ENCODE data around the gene WWC1. TPM values are rescaled to one million over a fixed set of nuclear protein-coding genes. Genes with fewer than 3 reads are reported as not detected.

Gene WWC1
- total RNA-seq, 1 experiment from 2014 or later, result 97.7 TPM

DNA sequence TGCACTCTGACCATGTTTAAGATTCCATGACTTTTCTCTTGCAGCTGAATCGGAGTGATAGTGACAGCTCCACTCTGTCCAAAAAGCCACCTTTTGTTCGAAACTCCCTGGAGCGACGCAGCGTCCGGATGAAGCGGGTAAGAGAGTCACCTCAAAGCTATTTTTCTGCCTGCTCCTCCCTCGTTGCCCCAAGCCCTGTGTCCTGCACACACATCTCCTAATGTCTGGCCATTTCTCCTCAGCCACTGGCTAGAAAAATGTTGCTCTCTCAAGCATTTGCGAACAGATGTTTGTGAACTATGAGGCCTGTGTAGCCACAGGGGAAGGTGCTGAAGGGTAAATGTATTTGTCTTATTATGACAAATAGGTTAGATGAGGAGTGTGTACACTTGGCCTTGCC lies 169.2 kb downstream of the WWC1 start:
- CTCF ChIA-PET, result no interaction called here
- no peak for DNase-seq
- POLR2A ChIA-PET (ENCODE audit: unreplicated experiment), result no interaction called here
- no peaks in the 10 kb centered on the region for H3K9me2 ChIP-seq (ENCODE audit: insufficient read depth)
- no peak overlapping the region for H2AFZ ChIP-seq
- no TSS peak for BruUV-seq (replicated peaks)
- H3K4me1 ChIP-seq (replicated peaks; ENCODE audit: insufficient read depth), result no peaks in the 10 kb centered on the region
- H3K27ac ChIP-seq, result no peak overlapping the region
- no peaks in the 10 kb centered on the region for H3K27me3 ChIP-seq (ENCODE audit: insufficient read depth, low read depth)
- no peaks in the 10 kb centered on the region for H3K9me3 ChIP-seq (ENCODE audit: insufficient read depth, low read depth)
- TF ChIP-seq EZH2 (IDR thresholded peaks at IDR 0.05; ENCODE audit: low read depth), result no peak
- TF ChIP-seq, protein P1, sequence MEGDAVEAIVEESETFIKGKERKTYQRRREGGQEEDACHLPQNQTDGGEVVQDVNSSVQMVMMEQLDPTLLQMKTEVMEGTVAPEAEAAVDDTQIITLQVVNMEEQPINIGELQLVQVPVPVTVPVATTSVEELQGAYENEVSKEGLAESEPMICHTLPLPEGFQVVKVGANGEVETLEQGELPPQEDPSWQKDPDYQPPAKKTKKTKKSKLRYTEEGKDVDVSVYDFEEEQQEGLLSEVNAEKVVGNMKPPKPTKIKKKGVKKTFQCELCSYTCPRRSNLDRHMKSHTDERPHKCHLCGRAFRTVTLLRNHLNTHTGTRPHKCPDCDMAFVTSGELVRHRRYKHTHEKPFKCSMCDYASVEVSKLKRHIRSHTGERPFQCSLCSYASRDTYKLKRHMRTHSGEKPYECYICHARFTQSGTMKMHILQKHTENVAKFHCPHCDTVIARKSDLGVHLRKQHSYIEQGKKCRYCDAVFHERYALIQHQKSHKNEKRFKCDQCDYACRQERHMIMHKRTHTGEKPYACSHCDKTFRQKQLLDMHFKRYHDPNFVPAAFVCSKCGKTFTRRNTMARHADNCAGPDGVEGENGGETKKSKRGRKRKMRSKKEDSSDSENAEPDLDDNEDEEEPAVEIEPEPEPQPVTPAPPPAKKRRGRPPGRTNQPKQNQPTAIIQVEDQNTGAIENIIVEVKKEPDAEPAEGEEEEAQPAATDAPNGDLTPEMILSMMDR (conservative IDR thresholded peaks at IDR 0.05), result no peak
- H3K36me3 ChIP-seq (ENCODE audit: low read depth), result peaks cover 23% of the 10 kb centered on the region; the same call in 1 of the 2 replicates
- H3K79me2 ChIP-seq (ENCODE audit: low read depth), result no peaks in the 10 kb centered on the region
- no peaks in the 10 kb centered on the region; the same call in 1 of the 2 replicates for H3F3A ChIP-seq (ENCODE audit: insufficient read depth, low read depth)
- H3K4me2 ChIP-seq, result no peak overlapping the region
- intact Hi-C loops (cut with micrococcal nuclease; ENCODE audit: unreplicated experiment), result no loop called here
- no peaks in the 10 kb centered on the region for H4K20me1 ChIP-seq (ENCODE audit: insufficient read depth)
- no peak overlapping the region for H3K4me3 ChIP-seq

DNA sequence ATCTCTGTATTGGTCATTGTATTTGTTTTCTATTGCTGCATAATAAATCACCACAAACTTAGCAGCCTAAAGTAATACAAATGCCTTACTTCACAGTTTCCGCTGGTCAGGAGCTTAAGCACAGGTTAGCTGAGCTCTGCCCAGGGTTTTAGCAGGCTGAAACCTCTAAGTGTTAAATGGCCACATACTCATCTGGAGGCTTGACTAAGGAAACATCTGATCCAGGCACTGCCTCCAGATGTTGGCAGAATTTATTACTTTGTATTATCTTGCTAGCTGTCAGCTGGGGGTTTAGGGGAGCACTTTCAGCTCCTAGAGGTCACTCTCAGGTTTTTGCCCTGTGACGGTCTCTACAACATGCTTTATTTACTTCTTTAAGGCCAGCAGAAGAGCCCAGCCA lies 171.6 kb downstream of the WWC1 start:
- Histone ChIP-seq H3K4me3 (no peak overlapping the region), H3F3A (ENCODE audit: insufficient read depth, low read depth) (no peaks in the 10 kb centered on the region; the same call in 1 of the 2 replicates), H3K4me1 (replicated peaks; ENCODE audit: insufficient read depth) (no peaks in the 10 kb centered on the region), H3K79me2 (ENCODE audit: low read depth) (no peaks in the 10 kb centered on the region), H3K4me2 (no peak overlapping the region), H3K27me3 (ENCODE audit: insufficient read depth, low read depth) (no peaks in the 10 kb centered on the region), H4K20me1 (ENCODE audit: insufficient read depth) (no peaks in the 10 kb centered on the region), H3K36me3 (ENCODE audit: low read depth) (peaks cover 2% of the 10 kb centered on the region; the same call in 1 of the 2 replicates), H2AFZ (no peak overlapping the region), H3K27ac (no peak overlapping the region), H3K9me2 (ENCODE audit: insufficient read depth) (no peaks in the 10 kb centered on the region), H3K9me3 (ENCODE audit: insufficient read depth, low read depth) (no peaks in the 10 kb centered on the region)
- POLR2A ChIA-PET (ENCODE audit: unreplicated experiment), result interaction anchor here (0.6 kb wide), 1 partner anchor 53 kb away, joined by 4 read pairs; no protein-coding TSS in a partner anchor
- BruUV-seq (replicated peaks), result no TSS peak
- DNase-seq, result no peak
- CTCF ChIA-PET, result interaction anchor here (0.5 kb wide), 1 partner anchor 21 kb away, joined by 7 read pairs; no protein-coding TSS in a partner anchor
- intact Hi-C loops (cut with micrococcal nuclease; ENCODE audit: unreplicated experiment), result no loop called here
- no peak for TF ChIP-seq EZH2 (IDR thresholded peaks at IDR 0.05; ENCODE audit: low read depth)
- TF ChIP-seq, protein P1 (conservative IDR thresholded peaks at IDR 0.05), result no peak

DNA sequence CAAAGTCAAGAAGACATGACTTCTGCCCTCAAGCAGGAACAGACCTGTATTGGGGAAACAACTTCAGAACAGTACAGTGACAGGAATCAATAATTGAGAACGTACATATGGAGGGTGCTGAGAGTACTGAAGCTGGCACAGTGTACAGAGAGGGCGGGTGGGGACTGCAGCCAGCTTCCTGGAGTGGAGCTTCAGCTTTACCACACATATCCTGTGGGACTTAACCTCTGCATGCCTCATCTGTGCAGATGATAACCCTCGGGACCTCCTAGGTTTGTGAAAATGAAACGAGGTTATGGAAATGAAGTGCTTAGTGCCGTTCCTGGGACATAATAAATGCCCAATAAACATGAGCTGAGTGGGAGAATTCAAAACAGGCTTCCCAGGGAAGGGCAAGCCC lies 172.8 kb downstream of the WWC1 start:
- ChIA-PET POLR2A (ENCODE audit: unreplicated experiment) (no interaction called here), CTCF (no interaction called here)
- Histone ChIP-seq H3K9me3 (ENCODE audit: insufficient read depth, low read depth) (no peaks in the 10 kb centered on the region), H3K4me2 (no peak overlapping the region), H2AFZ (no peak overlapping the region), H3K4me1 (replicated peaks; ENCODE audit: insufficient read depth) (no peaks in the 10 kb centered on the region), H4K20me1 (ENCODE audit: insufficient read depth) (no peaks in the 10 kb centered on the region), H3K27ac (no peak overlapping the region), H3K27me3 (ENCODE audit: insufficient read depth, low read depth) (no peaks in the 10 kb centered on the region), H3K36me3 (ENCODE audit: low read depth) (peaks cover 9% of the 10 kb centered on the region; the same call in 1 of the 2 replicates), H3K9me2 (ENCODE audit: insufficient read depth) (no peaks in the 10 kb centered on the region), H3F3A (ENCODE audit: insufficient read depth, low read depth) (no peaks in the 10 kb centered on the region; the same call in 1 of the 2 replicates), H3K79me2 (ENCODE audit: low read depth) (no peaks in the 10 kb centered on the region), H3K4me3 (no peak overlapping the region)
- no TSS peak for BruUV-seq (replicated peaks)
- intact Hi-C loops (cut with micrococcal nuclease; ENCODE audit: unreplicated experiment), result no loop called here
- TF ChIP-seq, protein P1 (conservative IDR thresholded peaks at IDR 0.05), result no peak
- DNase-seq, result no peak

Measured in PC-9 (cell line).